ENCODE data around the gene JMJD8.

JMJD8 gene

DNA sequence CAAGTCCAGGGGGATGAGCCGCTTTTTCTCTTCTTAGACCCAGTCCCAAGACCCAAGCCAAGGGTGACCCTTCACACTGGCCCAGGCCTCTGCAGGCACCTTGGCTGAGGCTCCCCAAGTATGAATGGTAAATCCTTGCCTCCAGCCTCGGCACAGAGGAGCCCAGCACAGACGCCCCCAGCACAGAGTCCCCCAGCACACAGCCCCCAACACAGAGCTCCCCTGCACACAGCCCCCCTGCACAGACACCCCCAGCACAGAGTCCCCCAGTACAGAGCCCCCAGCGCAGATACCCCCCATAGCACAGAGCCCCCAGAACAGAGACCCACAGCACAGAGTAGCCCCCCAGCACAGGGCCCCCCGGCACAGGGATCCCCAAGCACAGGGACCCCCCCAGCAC lies 43.5 kb downstream of the JMJD8 start:
- TF ChIP-seq, protein P1, sequence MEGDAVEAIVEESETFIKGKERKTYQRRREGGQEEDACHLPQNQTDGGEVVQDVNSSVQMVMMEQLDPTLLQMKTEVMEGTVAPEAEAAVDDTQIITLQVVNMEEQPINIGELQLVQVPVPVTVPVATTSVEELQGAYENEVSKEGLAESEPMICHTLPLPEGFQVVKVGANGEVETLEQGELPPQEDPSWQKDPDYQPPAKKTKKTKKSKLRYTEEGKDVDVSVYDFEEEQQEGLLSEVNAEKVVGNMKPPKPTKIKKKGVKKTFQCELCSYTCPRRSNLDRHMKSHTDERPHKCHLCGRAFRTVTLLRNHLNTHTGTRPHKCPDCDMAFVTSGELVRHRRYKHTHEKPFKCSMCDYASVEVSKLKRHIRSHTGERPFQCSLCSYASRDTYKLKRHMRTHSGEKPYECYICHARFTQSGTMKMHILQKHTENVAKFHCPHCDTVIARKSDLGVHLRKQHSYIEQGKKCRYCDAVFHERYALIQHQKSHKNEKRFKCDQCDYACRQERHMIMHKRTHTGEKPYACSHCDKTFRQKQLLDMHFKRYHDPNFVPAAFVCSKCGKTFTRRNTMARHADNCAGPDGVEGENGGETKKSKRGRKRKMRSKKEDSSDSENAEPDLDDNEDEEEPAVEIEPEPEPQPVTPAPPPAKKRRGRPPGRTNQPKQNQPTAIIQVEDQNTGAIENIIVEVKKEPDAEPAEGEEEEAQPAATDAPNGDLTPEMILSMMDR (IDR thresholded peaks at IDR 0.05; ENCODE audit: low read depth, low read length): no peak
- Histone ChIP-seq H3K36me3 (no peaks in the 10 kb centered on the region), H3K27me3 (no peaks in the 10 kb centered on the region), H3K9me3 (no peaks in the 10 kb centered on the region), H3K4me1 (peaks cover 11% of the 10 kb centered on the region), H3K4me3 (ENCODE audit: low read depth, low read length) (no peak overlapping the region)
- DNase-seq: no peak

DNA sequence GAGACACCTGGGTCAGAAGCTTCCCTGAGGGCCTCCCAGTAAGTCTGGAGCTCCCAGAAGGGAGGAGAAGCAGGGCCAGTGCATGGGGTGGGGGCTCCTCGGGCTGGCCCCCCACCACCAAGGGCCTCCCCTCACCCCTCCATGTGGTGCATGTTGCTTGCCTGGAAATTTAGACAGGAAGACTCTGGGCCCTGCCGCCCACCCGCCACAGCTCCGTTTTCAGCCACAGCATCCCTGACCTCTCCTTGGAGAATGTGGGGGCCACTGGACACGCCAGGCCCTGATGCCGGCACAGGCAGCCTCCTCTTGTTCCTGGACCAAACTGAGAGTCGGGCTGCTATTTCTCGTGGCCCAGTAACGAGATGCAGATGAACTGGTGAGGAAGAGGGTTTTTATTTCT lies 45.3 kb downstream of the JMJD8 start:
- no peak for DNase-seq
- Histone ChIP-seq H3K9me3 (no peaks in the 10 kb centered on the region), H3K36me3 (peaks cover 8% of the 10 kb centered on the region), H3K27me3 (no peaks in the 10 kb centered on the region), H3K4me1 (peaks cover 11% of the 10 kb centered on the region), H3K4me3 (ENCODE audit: low read depth, low read length) (no peak overlapping the region)
- TF ChIP-seq, protein P1 (IDR thresholded peaks at IDR 0.05; ENCODE audit: low read depth, low read length): no peak

DNA sequence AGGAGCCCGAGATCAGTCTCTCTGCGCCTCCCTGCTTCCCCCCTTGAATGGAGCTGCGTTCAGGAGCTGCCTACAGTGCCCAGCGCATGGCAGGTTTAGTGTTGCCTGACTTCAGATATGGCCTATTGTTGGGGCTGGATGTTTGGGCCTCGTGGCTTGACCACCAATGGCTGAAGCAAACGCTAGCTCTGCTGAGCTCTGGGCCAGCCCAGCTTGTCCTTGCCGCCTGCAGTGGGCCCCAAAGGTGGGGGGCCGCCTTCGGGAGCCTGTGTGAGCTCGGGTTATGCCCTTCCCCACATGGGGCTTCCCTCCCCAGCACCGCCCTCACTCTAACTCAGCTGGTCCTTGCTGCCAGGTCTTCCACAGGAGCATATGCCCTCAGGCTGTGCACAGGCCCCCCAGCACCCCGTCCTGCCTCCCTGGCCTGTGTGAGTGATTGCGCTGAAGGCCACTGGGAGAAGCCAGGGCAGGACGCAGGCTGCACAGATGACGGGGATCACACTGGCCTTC lies 46.0 kb downstream of the JMJD8 start:
- Histone ChIP-seq H3K27me3 (no peaks in the 10 kb centered on the region), H3K9me3 (no peaks in the 10 kb centered on the region), H3K4me3 (ENCODE audit: low read depth, low read length) (no peak overlapping the region), H3K4me1 (peaks cover 11% of the 10 kb centered on the region), H3K36me3 (peaks cover 10% of the 10 kb centered on the region)
- no peak for DNase-seq
- TF ChIP-seq, protein P1 (IDR thresholded peaks at IDR 0.05; ENCODE audit: low read depth, low read length): no peak

DNA sequence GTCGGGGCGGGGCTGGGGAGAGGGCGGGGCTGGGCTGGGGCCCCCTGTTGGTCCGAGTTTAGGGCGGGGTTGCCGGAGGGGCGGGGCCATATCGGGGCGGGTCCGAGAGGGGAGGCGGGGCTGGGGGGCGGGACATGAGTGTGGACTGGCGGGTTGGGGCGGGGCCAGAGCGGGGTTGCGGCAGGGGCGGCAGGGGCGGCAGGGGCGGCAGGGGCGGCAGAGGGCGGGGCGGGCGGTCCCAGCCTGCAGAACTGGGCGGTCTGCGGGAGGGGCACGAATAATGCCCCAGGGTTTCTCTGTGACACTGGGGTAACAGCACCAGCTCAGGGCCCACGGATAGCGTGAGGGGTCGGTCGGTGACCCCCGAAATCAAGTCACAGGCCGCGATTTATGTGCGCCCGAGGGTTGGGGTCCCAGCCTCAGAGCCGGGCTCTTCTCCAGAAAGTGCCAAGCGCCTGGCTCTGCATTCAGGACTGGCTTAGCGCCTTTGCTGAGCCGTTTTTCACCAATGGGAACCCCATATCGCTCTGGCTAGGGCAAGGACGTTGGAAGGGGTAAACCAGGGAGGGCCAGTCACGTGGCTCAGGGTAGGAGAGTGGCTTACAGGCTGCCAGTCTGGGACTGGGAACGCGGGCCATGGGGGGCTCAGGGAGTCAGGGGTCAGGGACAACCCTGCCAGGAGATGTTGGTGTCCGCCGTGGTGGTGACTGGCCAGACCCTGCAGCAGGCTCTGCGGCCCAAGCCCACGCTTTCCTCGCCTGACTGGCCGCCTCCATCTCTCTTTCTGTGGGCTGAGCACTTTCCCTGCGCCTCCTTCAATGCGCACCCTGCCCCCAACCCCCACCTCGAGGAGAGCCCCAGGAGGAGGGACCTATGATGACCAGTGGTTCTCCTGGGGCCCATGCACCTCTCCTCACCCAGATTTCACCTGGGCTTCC lies 46.8 kb downstream of the JMJD8 start:
- no peaks in the 10 kb centered on the region for H3K27me3 ChIP-seq
- DNase-seq: peak; percentile 97
- no peaks in the 10 kb centered on the region for H3K9me3 ChIP-seq
- TF ChIP-seq, protein P1 (IDR thresholded peaks at IDR 0.05; ENCODE audit: low read depth, low read length): no peak
- H3K4me3 ChIP-seq (ENCODE audit: low read depth, low read length): peak overlapping the region; percentile 78
- peaks cover 10% of the 10 kb centered on the region for H3K36me3 ChIP-seq
- H3K4me1 ChIP-seq: peaks cover 9% of the 10 kb centered on the region

DNA sequence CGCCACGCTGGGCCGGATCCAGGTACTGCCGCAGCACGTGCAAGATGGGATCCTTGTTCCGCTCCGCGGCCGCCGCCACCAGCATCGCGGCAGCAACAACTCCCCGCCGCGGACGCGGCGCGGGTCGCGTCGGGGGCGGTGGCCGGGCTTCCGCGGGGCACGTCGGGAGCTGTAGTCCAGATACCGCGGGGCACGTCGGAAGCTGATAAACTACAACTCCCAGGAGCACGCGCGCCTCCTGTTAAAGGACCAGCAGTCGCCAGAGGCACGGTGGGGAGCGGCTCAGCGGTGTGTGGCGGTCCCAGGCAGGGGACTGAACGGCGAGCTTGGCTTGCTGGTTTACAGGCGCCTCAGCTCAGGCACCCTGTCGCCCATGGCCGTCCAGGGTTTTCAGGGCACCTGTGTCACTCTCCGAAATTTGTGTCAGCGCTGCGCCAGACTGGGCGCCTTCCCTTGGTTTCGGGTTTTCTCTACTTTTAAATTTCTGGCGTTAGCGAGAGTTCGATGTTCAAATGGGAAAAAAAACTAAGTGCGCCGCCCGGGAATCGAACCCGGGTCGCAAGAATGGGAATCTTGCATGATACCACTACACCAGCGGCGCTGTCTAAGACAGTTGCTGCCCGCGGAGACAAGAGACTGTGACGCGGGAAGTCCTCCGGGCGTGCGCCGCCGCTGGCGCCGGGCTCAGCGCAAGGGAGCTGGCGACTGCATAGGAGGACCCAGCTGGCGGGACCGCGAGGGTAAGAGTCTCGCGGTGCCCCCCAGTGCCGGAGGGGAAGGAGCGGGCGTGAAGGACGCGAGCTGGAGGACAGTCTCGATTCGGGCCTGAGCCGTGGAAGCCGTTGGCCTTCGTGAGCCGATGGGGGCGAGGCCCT lies 47.7 kb downstream of the JMJD8 start, which contains the start of gene METTL26:
Gene METTL26 (minus strand): TSS at position 100 of the 875 bp plus-strand sequence. CDS start 15 bp downstream, at position 85.
- no peaks in the 10 kb centered on the region for H3K27me3 ChIP-seq
- peak; percentile 98 for DNase-seq

More for the DNA sequence above, 47.7 kb downstream of the JMJD8 start, which contains the start of gene METTL26:
- Histone ChIP-seq H3K4me1 (peaks cover 9% of the 10 kb centered on the region), H3K9me3 (no peaks in the 10 kb centered on the region), H3K4me3 (ENCODE audit: low read depth, low read length) (peak within 1 kb of the TSS; percentile 78), H3K36me3 (peaks cover 10% of the 10 kb centered on the region)
- TF ChIP-seq, protein P1 (IDR thresholded peaks at IDR 0.05; ENCODE audit: low read depth, low read length): no peak
